Activated CD4-positive, alpha-beta T cell treated with anti-CD3 and anti-CD28 coated beads for 48 hours (primary cell): ENCODE results near the gene ARHGEF3.
A peak's percentile ranks its signal among the peaks of the same experiment; 100 is the strongest.

Experiments
- DNase-seq: peaks from one replicate; pipeline ENCODE4 v3.0.0-alpha.2; 2020

ARHGEF3 gene

GRCh38 chr3:56822501-56822900, 20.8 kb upstream of the ARHGEF3 start:
- DNase-seq: no peak

DNA sequence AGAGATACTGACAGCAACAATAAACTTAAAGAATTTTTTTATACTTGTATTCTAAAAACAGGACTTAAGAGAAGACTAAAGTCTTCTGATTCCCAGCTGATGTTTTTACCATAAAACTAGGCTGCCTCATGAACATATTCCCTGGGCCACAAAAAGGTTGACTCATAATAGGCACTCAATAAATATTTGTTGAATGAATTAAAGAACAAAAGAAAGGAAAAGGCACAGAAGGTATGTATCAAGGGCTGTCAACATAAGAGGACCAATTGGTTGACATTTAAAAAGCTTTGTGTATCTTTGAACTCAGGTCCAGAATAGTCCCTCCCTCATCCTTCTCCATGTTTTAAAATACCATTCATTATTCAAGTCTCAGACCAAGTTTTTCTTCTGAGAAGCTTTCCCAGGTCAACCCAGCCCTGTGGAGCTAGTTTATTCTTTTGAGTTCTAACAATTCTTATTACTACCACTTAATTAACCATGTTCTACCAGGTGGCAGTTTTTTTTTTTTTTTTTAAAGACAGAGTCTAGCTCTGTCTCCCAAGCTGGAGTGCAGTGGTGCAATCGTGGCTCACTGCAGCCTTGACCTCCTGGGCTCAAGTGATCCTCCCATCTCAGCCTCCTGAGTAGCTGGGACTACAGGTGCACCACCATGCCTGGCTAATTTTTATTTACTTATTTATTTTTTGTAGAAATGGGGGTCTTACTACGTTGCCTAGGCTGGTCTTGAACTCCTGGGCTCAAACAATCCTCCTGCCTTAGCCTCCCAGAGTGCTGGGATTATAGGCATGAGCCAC, 17.5 kb upstream of the ARHGEF3 start:
- DNase-seq: no peak

- DNase-seq: no peak
Measured at GRCh38 chr3:56818156-56818985, 16.6 kb upstream of the ARHGEF3 start.

DNA sequence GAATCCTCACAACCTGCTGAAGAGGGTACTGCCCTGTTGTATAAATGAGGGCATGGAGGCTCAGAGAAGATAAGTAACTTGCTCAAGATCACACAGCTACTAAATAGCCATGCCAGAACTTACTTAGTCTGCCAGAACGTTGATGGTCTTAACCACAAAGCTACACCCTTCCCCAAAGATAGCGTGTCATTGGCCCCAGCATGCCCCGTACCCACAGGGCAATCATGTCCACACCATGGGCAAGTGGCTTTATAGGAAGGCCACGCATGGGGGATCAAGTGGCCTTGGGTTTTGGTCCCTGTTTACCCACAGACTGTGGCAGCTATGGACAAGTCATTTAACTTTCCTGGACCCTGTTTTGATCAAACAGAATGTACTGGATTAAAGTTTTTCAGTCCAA, 15.9 kb upstream of the ARHGEF3 start:
- DNase-seq: no peak

GRCh38 chr3:56816061-56816460, 14.3 kb upstream of the ARHGEF3 start:
- DNase-seq: no peak

- DNase-seq: no peak
Measured at GRCh38 chr3:56815589-56815988, 13.8 kb upstream of the ARHGEF3 start.

DNA sequence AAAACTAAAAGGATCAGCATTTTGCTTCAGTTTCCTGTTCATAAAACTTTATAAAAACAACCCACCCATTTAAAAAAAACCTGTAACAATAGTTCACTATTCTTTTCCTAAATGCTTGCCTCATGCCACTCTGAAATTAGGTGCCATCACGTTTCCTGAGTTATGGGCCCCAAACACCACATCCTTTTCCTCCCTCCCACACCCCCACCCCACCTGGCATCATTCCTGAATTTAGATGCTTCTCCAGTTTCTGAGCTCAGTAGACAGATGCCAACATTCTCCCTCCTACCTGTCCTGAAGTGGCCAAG, 11.9 kb upstream of the ARHGEF3 start:
- DNase-seq: no peak

GRCh38 chr3:56812754-56813652, 11.3 kb upstream of the ARHGEF3 start:
- no peak for DNase-seq

DNA sequence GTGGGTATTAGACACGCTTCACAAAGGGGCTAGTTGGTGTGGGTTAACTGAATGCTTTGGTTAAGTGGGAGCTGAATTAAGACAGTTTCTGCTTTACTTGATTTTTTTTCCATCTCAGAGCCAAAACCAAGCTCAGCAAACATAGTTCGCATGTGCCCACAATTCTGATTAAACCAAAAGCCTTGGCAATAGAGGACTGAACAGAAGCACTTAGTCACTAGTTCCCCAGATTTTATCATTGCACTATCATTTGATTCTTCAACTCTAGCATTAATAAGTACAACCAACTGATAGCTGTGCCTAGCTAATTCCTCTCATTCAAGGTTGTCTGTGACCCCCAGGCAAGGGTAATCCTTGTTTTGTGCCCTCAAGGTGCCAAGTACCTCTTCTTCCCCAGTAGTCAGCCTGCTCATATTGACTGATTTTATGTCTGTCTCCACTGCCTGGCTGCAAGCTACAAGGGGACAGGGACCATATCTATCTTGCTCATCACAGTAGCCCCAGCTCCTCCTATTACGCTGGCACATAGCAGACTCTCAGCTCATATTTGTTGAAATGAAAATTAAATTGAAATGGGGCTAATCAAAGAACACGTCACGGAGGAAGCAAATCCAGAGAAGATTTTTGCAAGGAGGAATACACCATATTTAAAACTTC, 9.9 kb upstream of the ARHGEF3 start:
- DNase-seq: no peak

DNA sequence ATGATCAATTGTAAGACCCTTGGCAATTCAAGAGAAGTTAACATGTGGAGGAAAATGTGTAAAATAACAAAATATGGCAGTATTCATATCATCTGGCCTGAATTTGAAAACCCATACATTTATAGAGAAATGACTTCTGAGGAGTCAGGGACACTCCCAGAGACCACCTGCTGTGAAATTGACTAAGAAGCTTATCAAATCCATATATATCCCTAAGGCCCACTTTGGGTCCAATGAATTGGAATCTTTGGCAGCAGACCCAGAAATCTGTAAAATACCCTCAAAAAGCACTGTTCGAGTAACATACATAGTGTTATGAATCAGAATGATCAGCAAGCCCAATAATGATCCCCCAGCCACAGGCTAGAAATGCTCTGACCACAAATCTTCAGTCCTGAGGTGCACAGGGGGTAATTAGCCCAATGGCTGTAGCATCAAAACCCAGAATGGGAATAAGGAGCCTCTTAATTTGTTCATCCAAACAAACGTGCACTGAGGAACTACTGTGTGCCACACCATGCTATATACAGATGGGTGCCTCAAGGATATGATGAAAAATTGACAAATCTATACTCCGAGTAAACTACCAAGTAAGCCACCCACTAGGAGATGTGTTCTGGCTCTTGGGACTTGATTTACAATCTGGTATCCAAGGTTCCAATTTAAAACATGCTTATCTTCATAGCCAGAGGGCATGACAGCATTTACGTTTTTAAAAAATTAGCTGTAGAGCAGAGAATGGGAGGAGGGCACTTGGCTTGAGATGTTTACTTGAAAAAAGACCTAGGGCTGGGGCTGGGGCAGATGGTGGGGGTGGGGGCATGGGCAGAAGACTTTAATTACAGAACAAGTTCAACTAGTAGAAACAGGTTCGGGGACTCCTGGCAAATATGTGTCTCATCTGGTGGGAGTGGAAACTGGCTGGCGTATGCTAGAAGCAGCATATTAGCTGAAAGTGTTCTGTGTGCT, 9.1 kb upstream of the ARHGEF3 start:
- no peak for DNase-seq

DNA sequence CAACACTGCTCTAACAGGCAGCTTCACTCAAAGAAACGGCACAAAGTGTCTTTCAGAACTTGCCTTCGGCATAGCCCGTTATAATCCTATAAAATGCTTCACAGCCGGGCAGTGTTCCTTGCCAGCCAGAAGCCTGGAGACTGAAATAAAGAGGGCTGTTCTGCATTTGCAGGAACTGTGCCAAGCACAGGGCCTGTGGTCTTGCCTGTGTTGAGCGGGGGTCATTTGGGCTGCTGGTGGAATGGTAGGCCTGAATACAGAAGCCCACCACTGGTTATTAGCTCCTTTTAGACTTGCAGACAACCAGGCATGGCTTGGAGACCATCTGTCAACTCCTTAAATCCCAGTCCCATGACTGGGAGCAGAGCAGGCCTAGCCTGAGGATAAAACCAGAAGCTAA, 4.7 kb upstream of the ARHGEF3 start:
- no peak for DNase-seq

GRCh38 chr3:56802790-56803189, 1.0 kb upstream of the ARHGEF3 start:
- no peak for DNase-seq

GRCh38 chr3:56802378-56802745, 613 bp upstream of the ARHGEF3 start:
- DNase-seq: no peak

GRCh38 chr3:56800832-56801661, 702 bp downstream of the ARHGEF3 start:
- no peak for DNase-seq

GRCh38 chr3:56800130-56800831, 1.5 kb downstream of the ARHGEF3 start:
- DNase-seq: peak; percentile 84

DNA sequence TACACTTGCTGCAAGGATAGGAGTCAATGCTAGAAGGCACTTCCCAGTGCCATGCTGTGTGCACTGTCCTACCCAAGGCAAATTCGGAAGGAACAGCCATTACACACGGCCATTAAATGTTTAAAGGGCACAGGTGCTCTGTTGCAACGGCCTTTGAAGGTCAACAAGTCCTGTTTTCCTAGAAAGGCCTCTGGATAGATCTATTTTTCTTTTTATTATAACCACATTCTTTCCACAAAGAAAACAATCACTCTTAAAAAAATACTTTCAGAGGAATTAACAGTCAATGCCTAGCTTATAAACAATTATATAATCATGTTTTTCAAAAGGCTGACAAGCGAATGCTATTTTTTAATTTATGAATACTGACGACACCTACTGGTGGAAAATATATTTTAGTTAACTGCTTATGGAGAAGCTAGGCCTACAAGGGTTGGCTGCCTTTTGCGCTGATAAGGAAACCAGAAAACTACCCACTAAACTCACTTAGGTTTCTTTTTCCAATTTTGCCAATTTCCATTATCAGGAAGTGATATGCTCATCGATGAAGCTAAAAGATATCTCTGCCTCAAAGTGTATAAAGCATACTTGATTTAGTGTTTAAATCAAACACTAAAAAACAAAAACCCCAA, 2.4 kb downstream of the ARHGEF3 start:
- no peak for DNase-seq

- no peak for DNase-seq
Measured at GRCh38 chr3:56796996-56797395, 4.8 kb downstream of the ARHGEF3 start.

GRCh38 chr3:56796202-56796601, 5.5 kb downstream of the ARHGEF3 start:
- no peak for DNase-seq

DNA sequence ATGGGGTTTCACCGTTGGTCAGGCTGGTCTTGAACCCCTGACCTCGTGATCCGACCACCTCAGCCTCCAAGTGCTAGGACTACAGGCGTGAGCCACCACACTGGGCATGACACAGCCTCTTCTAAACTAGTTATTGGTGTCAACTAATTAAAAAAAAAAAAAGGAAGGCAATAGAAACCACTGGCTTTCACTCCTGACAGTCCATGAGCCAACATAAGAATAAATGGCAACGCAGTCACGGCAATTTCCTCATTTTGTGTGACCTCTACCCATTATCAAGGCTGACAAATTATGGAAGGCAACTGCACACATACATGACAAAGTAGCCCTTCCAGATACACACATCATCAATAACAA, 5.9 kb downstream of the ARHGEF3 start:
- no peak for DNase-seq
